Stomach (tissue), 4 donors: ENCODE results near the gene COMMD3.

ENCODE experiments used
- CTCF ChIP-seq, 7 experiments: fragments of 450-650 bp in 4 of 7; fragments of 200-600 bp in 3 of 7; sonication (generic) in 3 of 7; IDR thresholded peaks; one replicate each; pipeline ENCODE4 v1.5.1; 2016 to 2019; ENCODE audit warnings: antibody characterized with exemption in 7 of 7, control low read depth in 2 of 7, mild to moderate bottlenecking in 1 of 7
- POLR2A ChIP-seq, 4 donors: fragments of 450-650 bp; IDR thresholded peaks; one replicate each; pipeline ENCODE4 v1.6.1; 2016; ENCODE audit warnings: antibody characterized with exemption in 4 of 4, control low read depth in 2 of 4, mild to moderate bottlenecking in 1 of 4, moderate library complexity in 1 of 4

DNA sequence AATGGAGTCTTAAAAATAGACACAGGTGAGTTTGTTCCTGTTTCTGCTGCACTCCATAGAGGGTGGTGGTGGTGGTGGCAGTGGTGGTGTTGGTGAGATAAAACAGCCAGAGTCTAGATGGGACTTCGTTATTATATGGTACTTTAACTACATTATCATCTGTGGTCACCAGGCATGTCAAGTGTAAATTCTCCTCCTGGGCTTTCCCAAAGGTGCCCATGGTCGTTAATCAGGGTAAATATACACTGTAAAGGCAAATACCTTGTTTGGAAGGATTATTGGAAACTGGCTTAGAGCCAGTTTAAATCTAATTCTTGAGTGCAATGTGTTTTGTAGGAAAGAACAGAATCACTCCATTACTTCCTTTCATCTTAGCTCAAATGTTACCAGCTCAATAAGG, 21.5 kb upstream of the COMMD3 start:
- TF ChIP-seq CTCF (IDR thresholded peaks at IDR 0.05): no peak
- no peak for TF ChIP-seq POLR2A (IDR thresholded peaks at IDR 0.05)
